Tibial nerve (tissue), 4 donors: ENCODE data around the gene WFIKKN1. TPM values are rescaled to one million over a fixed set of nuclear protein-coding genes. Genes with fewer than 3 reads are reported as not detected.

Experiments used
- DNase-seq, 2 donors: peaks; one replicate each; pipeline ENCODE4 v3.0.0-alpha.2; 2019; ENCODE audit warnings: low spot score in 2 of 2
- H3K27ac ChIP-seq, 4 donors: fragments of 200-600 bp; sonication (generic) in 3 of 4; one replicate each; pipeline ENCODE4 v1.5.1; 2017 to 2019; ENCODE audit warnings: mild to moderate bottlenecking in 1 of 4
- H3K27me3 ChIP-seq, 2 donors: fragments of 200-600 bp; sonication (generic) in 1 of 2; one replicate each; pipeline versions ENCODE4 v1.5.1 to v1.6.0; 2017 to 2019
- H3K36me3 ChIP-seq, 3 donors: fragments of 200-600 bp; sonication (generic); one replicate each; pipeline ENCODE4 v1.5.1; 2018 to 2019
- H3K4me1 ChIP-seq, 4 donors: fragments of 200-600 bp; sonication (generic) in 3 of 4; one replicate each; pipeline ENCODE4 v1.5.1; 2017 to 2019
- H3K4me3 ChIP-seq, 4 donors: fragments of 200-600 bp; sonication (generic) in 3 of 4; one replicate each; pipeline ENCODE4 v1.5.1; 2017 to 2019; ENCODE audit warnings: mild to moderate bottlenecking in 1 of 4, moderate library complexity in 1 of 4
- H3K9me3 ChIP-seq, 4 donors: fragments of 200-600 bp; sonication (generic) in 3 of 4; one replicate each; pipeline ENCODE4 v1.5.1; 2017 to 2019
- CTCF ChIP-seq, 5 experiments: fragments of 200-600 bp in 3 of 5; fragments of 450-650 bp in 2 of 5; sonication (generic) in 3 of 5; IDR thresholded peaks; one replicate each; pipeline ENCODE4 v1.5.1; 2016 to 2019; ENCODE audit warnings: antibody characterized with exemption in 5 of 5, mild to moderate bottlenecking in 3 of 5, moderate library complexity in 2 of 5
- EP300 ChIP-seq, 2 donors: sonication (generic); formaldehyde crosslinking; IDR thresholded peaks; one replicate each; pipeline ENCODE4 v1.6.1; 2017; ENCODE audit warnings: antibody characterized with exemption in 2 of 2, mild to moderate bottlenecking in 1 of 2
- POLR2A ChIP-seq, 2 donors: fragments of 450-650 bp; IDR thresholded peaks; one replicate each; pipeline ENCODE4 v1.6.1; 2017; ENCODE audit warnings: antibody characterized with exemption in 2 of 2, mild to moderate bottlenecking in 2 of 2, moderate library complexity in 2 of 2
- WGBS, 2 donors: methylation state at CpG; one replicate each; pipeline ENCODE4 v1.1.5; 2018; 5-methylcytosine and 5-hydroxymethylcytosine counted together
- total RNA-seq, 4 donors: library from RNA; depleted of rRNA; stranded (reverse); fragments of >200 nt; gene quantifications; one replicate each; pipeline ENCODE4 v1.1.0, GENCODE V29; 2016

The WFIKKN1 gene
- total RNA-seq, 4 donors from 2014 or later = 0.66 to 3.9 (median 1.8) TPM

DNA sequence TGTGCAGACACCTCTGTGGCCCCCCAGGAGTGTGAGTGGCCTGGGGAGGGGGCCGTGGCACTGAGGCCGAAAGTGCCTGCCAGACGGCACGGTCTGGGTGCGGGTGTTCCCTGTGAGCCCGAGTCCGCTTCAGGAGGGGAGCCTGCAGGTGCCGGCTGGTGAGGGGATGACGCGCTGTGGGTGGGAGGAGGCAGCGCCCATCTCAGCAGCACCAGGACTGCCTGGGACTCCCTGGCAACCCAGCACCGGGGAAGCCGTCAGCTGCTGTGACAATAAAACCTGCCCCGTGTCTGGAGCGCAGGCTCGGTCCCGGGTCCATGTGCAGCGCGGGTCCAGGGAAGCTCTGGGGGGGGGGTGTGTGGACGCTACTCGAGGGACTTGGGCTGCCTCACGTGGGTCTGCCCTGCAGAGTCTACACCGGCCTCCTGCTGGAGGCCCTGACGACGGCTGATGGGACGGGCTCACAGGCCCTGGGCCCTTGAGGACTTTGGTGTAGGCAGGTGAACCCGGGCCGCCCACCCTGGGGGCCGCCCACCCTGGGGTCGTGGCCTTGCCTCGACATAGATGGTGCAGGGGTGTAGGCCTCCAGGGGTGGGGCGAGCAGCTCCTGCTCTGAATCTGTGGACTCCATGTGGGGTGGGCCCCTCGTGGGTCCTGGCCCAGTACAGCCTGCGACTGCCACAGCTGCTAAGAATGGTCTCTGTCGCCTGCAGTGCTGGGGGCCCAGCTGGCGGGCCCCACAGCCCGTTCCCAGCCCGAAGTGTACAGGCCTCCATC, 46.8 kb upstream of the WFIKKN1 start:
- DNase-seq = no peak
- 53 to 55% methylated on average over 16 to 28 of the region's 38 CpGs for WGBS, 2 donors
- TF ChIP-seq POLR2A (IDR thresholded peaks at IDR 0.05) (no peak), CTCF (IDR thresholded peaks at IDR 0.05) (no peak), EP300 (IDR thresholded peaks at IDR 0.05) (no peak)

GRCh38 chr16:585351-585750, 45.4 kb upstream of the WFIKKN1 start:
- Histone ChIP-seq H3K27ac (no peak overlapping the region), H3K4me1 (peaks cover 0 to 42% (median 15%) of the 10 kb centered on the region in 4 donors), H3K27me3 (no peaks in the 10 kb centered on the region), H3K36me3 (peaks cover 0 to 32% (median 0%) of the 10 kb centered on the region in 3 donors), H3K4me3 (no peak overlapping the region), H3K9me3 (no peaks in the 10 kb centered on the region)
- TF ChIP-seq POLR2A (IDR thresholded peaks at IDR 0.05) (no peak), EP300 (IDR thresholded peaks at IDR 0.05) (no peak), CTCF (IDR thresholded peaks at IDR 0.05) (peak in 1 of 5 experiments; percentile 23)
- 8 to 14% methylated on average over 4 to 8 of the region's 10 CpGs for WGBS, 2 donors
- no peak for DNase-seq

More for the DNA sequence above, 46.8 kb upstream of the WFIKKN1 start:
- Histone ChIP-seq H3K27me3 (no peaks in the 10 kb centered on the region), H3K27ac (no peak overlapping the region), H3K9me3 (no peaks in the 10 kb centered on the region), H3K4me1 (peaks cover 0 to 45% (median 15%) of the 10 kb centered on the region in 4 donors), H3K4me3 (no peak overlapping the region), H3K36me3 (peaks cover 0 to 38% (median 0%) of the 10 kb centered on the region in 3 donors)

DNA sequence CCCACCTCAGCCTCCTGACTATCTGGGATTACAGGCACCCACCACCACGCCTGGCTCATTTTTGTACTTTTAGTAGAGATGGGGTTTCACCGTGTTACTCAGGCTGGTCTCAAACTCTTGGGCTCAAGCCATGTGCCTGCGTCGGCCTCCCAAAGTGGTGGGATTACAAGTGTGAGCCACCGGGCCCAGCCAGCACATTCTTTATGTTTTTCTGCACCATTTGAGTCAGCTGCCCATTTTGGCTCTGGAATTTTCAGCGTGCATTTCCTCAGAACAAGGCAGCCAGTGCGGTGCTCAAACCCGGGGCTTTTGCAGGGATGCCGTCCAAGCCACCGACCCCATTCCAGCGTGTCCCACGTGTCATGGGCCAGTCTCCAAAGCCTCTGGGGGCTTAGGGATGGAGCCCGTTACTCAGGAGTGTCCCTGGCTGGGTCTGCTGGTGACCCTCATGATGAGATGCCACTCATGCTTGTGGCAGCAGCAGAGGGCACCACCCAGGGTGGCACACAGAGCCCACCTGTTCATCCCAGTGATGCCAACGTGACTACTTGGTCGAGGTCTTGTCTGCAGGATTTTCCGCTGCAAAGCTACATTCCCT, 44.6 kb upstream of the WFIKKN1 start:
- H3K27ac ChIP-seq = no peak overlapping the region
- H3K27me3 ChIP-seq = no peaks in the 10 kb centered on the region
- peaks cover 0 to 24% (median 0%) of the 10 kb centered on the region in 3 donors for H3K36me3 ChIP-seq
- no peak for DNase-seq
- no peaks in the 10 kb centered on the region for H3K9me3 ChIP-seq
- H3K4me1 ChIP-seq = peaks cover 0 to 49% (median 22%) of the 10 kb centered on the region in 4 donors
- no peak for TF ChIP-seq EP300 (IDR thresholded peaks at IDR 0.05)
- TF ChIP-seq CTCF (IDR thresholded peaks at IDR 0.05) = no peak
- TF ChIP-seq POLR2A (IDR thresholded peaks at IDR 0.05) = no peak
- H3K4me3 ChIP-seq = no peak overlapping the region
- WGBS, 2 donors = 40 to 45% methylated on average over 15 to 16 of the region's 16 CpGs

DNA sequence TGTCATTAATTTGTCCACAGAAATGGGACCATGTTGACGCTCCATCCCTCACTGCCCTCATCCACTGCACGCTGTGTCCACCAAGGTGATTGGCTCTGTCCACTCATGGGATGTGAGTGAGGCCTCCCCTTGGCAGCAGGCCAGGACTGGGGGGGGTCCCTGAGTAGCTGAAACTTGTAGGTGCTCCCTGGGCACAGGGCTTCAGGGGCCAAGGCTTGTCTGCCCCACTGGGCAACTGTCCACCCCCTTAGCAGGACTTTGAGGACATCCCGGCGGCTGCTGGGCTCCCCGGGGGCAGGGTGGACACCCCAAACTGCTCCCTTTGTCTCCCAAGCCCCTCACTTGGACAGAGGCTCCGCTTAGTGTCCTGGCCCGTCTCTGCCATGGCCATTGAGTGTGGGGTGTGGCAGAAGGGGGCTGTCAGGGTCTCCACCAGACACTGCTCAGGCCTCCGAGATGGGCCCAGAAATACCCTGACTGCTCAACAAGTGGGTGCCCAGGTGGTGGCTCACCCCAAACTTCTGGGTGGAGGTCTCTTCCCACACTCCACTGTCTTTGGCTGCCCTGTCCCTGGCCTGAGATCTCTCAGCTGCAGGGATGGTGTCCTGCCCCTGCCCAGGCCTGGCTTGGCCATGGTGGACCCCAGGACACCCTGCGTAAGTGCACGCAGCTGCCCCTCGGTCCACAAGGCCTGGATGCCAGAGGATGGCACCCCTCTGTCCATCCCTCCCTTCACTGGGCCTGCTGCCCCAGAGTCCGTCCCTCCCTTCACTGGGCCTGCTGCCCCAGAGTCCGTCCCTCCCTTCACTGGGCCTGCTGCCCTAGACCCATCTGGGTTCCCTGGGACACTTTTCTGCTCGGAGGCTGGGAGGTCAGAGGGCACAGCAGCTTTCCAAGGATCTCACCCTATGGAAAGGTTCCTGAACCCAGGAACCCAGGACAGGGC, 43.9 kb upstream of the WFIKKN1 start:
- TF ChIP-seq EP300 (IDR thresholded peaks at IDR 0.05) = no peak
- no peak for TF ChIP-seq POLR2A (IDR thresholded peaks at IDR 0.05)
- no peak for TF ChIP-seq CTCF (IDR thresholded peaks at IDR 0.05)
- 36 to 51% methylated on average over 5 to 14 of the region's 14 CpGs for WGBS, 2 donors
- DNase-seq = no peak
- no peaks in the 10 kb centered on the region for H3K9me3 ChIP-seq
- H3K4me1 ChIP-seq = peaks cover 0 to 57% (median 27%) of the 10 kb centered on the region in 4 donors
- H3K27me3 ChIP-seq = no peaks in the 10 kb centered on the region
- H3K36me3 ChIP-seq = peaks cover 0 to 17% (median 0%) of the 10 kb centered on the region in 3 donors
- H3K4me3 ChIP-seq = no peak overlapping the region
- peak overlapping the region in 1 of 4 donors; percentile 14 for H3K27ac ChIP-seq
